PFSK-1 (cell line): ENCODE data around the gene LRRC74B.

Source experiments
- FOXP2 ChIP-seq: optimal IDR thresholded peaks from 2 replicates; pipeline ENCODE3; 2011; ENCODE audit warnings: borderline replicate concordance, control low read depth, inconsistent platforms; ENCODE audit not compliant: insufficient read depth; ENCODE audit errors: extremely low read length, extremely low read depth
- POLR2AphosphoS5 ChIP-seq: IDR thresholded peaks from 2 replicates; pipeline ENCODE4 v1.6.1; 2012; ENCODE audit warnings: low read depth, mild to moderate bottlenecking, control low read depth, low read length, moderate library complexity
- TAF1 ChIP-seq: IDR thresholded peaks from 2 replicates; pipeline ENCODE4 v1.6.1; 2012; ENCODE audit warnings: low read length, control low read depth, borderline replicate concordance; ENCODE audit not compliant: insufficient read depth
- TF ChIP-seq, protein P1 (sequence below), 2 experiments: IDR thresholded peaks; 2 replicates each; pipeline versions ENCODE4 v1.6.1 to v1.8.0; 2011 to 2012; ENCODE audit warnings: low read depth in 2 of 2, low read length in 2 of 2, control low read depth in 1 of 2, inconsistent platforms in 1 of 2, mild to moderate bottlenecking in 1 of 2, moderate library complexity in 1 of 2; ENCODE audit not compliant: insufficient read depth in 1 of 2

DNA sequence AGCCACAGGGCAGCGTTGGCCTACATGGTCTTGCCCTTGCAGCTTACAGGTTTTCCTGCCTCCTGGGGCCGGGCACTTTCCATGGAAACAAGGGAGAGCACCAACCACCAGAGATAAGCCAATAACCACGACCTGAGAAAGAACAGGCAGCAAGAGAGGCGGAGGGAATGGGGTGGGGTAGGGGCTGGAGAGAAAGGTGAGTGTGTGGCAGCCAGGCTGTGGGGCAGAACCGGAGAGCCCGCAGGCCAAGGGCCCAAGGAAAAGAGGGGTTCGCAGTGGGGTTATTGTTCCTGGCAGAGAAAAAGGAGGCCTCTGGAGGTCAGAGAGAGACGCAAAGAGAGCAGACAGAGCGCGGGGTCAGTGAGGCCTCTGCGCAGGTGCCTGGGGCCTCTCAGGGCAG, 33.2 kb downstream of the LRRC74B start:
- TF ChIP-seq POLR2AphosphoS5 (no peak), TAF1 (no peak), FOXP2 (no peak)
- TF ChIP-seq, protein P1, sequence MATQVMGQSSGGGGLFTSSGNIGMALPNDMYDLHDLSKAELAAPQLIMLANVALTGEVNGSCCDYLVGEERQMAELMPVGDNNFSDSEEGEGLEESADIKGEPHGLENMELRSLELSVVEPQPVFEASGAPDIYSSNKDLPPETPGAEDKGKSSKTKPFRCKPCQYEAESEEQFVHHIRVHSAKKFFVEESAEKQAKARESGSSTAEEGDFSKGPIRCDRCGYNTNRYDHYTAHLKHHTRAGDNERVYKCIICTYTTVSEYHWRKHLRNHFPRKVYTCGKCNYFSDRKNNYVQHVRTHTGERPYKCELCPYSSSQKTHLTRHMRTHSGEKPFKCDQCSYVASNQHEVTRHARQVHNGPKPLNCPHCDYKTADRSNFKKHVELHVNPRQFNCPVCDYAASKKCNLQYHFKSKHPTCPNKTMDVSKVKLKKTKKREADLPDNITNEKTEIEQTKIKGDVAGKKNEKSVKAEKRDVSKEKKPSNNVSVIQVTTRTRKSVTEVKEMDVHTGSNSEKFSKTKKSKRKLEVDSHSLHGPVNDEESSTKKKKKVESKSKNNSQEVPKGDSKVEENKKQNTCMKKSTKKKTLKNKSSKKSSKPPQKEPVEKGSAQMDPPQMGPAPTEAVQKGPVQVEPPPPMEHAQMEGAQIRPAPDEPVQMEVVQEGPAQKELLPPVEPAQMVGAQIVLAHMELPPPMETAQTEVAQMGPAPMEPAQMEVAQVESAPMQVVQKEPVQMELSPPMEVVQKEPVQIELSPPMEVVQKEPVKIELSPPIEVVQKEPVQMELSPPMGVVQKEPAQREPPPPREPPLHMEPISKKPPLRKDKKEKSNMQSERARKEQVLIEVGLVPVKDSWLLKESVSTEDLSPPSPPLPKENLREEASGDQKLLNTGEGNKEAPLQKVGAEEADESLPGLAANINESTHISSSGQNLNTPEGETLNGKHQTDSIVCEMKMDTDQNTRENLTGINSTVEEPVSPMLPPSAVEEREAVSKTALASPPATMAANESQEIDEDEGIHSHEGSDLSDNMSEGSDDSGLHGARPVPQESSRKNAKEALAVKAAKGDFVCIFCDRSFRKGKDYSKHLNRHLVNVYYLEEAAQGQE (IDR thresholded peaks at IDR 0.05; ENCODE audit: insufficient read depth in 1 of 2, low read depth in 2 of 2, low read length in 2 of 2): no peak
